ENCODE measurements around the gene TMEM219. TPM values are rescaled to one million over a fixed set of nuclear protein-coding genes. Genes with fewer than 3 reads are reported as not detected.
"Not testable (repeated sequence)": the region's sequence is repeated elsewhere in the genome, so short reads cannot be mapped to it uniquely, and the experiment has no call there.

Gene TMEM219
- total and polyA plus RNA-seq, 2 donors from 2014 or later = 127 to 288 TPM

DNA sequence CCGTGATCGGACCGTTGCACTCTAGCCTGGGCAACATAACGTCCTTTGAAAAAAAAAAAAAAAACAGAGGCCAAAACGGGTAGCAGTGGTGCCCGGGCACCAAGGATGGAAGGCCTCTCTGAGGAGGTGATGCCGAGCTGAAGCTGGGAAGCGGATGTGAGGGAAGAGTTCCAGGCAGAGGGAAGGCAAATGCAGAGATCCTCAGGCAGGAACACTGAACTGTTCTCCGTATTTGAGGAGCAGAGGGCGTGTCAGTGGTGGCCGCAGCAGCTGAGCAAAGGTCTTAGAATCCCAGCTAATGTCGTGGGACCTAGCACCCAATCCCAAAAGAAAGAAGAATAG, 35.2 kb upstream of the TMEM219 start:
- no peaks in the 10 kb centered on the region for H3K9me3 ChIP-seq (ENCODE audit: control insufficient read depth in 2 of 3, insufficient read depth in 1 of 3, low read length in 3 of 3)
- H3K4me1 ChIP-seq (ENCODE audit: control insufficient read depth in 2 of 3, insufficient read depth in 2 of 3, low read depth in 1 of 3, low read length in 3 of 3) = peaks cover 4 to 14% (median 6%) of the 10 kb centered on the region in 3 donors
- DNase-seq (peak in 2 of 5 donors; percentile 47 to 61), FAIRE-seq (no peak)
- H3K4me3 ChIP-seq (ENCODE audit: low read length in 3 of 3) = peak overlapping the region; percentile 68 to 82 (median 78)
- TF ChIP-seq, protein P1, sequence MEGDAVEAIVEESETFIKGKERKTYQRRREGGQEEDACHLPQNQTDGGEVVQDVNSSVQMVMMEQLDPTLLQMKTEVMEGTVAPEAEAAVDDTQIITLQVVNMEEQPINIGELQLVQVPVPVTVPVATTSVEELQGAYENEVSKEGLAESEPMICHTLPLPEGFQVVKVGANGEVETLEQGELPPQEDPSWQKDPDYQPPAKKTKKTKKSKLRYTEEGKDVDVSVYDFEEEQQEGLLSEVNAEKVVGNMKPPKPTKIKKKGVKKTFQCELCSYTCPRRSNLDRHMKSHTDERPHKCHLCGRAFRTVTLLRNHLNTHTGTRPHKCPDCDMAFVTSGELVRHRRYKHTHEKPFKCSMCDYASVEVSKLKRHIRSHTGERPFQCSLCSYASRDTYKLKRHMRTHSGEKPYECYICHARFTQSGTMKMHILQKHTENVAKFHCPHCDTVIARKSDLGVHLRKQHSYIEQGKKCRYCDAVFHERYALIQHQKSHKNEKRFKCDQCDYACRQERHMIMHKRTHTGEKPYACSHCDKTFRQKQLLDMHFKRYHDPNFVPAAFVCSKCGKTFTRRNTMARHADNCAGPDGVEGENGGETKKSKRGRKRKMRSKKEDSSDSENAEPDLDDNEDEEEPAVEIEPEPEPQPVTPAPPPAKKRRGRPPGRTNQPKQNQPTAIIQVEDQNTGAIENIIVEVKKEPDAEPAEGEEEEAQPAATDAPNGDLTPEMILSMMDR (IDR thresholded peaks at IDR 0.05; ENCODE audit: borderline replicate concordance, extremely low read depth, insufficient read depth) = no peak
- peaks cover 0 to 3% (median 0%) of the 10 kb centered on the region in 3 donors for H3K36me3 ChIP-seq (ENCODE audit: control insufficient read depth in 2 of 3, insufficient read depth in 3 of 3, low read length in 3 of 3)
- intact Hi-C loops (cut with DNase I) = no loop called here
- H3K27me3 ChIP-seq (ENCODE audit: control insufficient read depth, insufficient read depth, low read length) = no peaks in the 10 kb centered on the region
- H3K27ac ChIP-seq (ENCODE audit: low read depth in 2 of 2, low read length in 2 of 2) = peak overlapping the region; percentile 64 to 84
- H3K9ac ChIP-seq (ENCODE audit: low read length in 3 of 3) = peak overlapping the region; percentile 63 to 86 (median 68)

DNA sequence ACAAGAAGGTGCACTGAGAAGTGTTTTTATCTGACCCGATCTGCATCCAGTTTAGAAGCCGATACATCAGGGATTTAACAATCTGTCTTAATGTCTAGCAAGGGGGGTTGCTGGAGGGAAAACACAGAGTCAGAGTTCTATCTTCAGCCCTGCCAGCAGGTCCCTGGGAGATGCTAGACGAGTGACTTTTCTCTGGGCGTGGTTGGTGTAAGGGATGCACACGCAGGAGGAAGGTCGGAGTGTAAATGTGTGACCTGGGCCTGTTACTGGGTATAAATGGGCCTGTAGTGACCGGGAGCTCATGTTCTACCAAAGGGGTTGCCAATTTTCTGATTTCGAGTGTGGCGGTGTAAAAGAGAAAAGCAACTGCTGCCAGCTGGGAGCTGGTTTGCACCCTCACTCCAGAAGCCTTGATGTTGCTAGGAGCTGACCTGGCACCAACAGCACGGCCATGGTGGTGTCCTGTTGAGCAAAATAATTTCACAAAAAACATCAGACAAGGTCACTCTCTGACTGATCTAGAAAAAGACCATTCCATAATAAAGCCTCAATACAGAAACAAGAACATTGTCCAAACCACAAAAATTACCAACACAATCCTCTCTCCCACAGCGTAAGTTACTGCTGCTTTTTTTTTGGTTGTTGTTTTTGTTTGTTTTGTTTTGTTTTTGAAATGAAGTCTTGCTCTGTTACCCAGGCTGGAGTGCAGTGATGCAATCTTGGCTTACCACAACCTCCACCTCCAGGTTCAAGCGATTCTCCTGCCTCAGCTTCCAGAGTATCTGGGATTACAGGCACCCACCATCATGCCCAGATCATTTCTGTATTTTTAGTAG, 34.6 kb upstream of the TMEM219 start:
- peak overlapping the region in 1 of 2 donors; percentile 64 for H3K27ac ChIP-seq (ENCODE audit: low read depth in 2 of 2, low read length in 2 of 2)

GRCh38 chr16:29931750-29932149, 30.1 kb upstream of the TMEM219 start:
- H3K4me1 ChIP-seq (ENCODE audit: control insufficient read depth in 2 of 3, insufficient read depth in 2 of 3, low read depth in 1 of 3, low read length in 3 of 3); intact Hi-C loops (cut with DNase I); H3K9me3 ChIP-seq (ENCODE audit: control insufficient read depth in 2 of 3, insufficient read depth in 1 of 3, low read length in 3 of 3); H3K27me3 ChIP-seq (ENCODE audit: control insufficient read depth, insufficient read depth, low read length); FAIRE-seq; DNase-seq; H3K4me3 ChIP-seq (ENCODE audit: low read length in 3 of 3); H3K27ac ChIP-seq (ENCODE audit: low read depth in 2 of 2, low read length in 2 of 2); H3K36me3 ChIP-seq (ENCODE audit: control insufficient read depth in 2 of 3, insufficient read depth in 3 of 3, low read length in 3 of 3); H3K9ac ChIP-seq (ENCODE audit: low read length in 3 of 3): not testable (repeated sequence)

More for the DNA sequence above, 34.6 kb upstream of the TMEM219 start:
- TF ChIP-seq, protein P1 (IDR thresholded peaks at IDR 0.05; ENCODE audit: borderline replicate concordance, extremely low read depth, insufficient read depth) = no peak
- Histone ChIP-seq H3K36me3 (ENCODE audit: control insufficient read depth in 2 of 3, insufficient read depth in 3 of 3, low read length in 3 of 3) (peaks cover 0 to 3% (median 0%) of the 10 kb centered on the region in 3 donors), H3K4me1 (ENCODE audit: control insufficient read depth in 2 of 3, insufficient read depth in 2 of 3, low read depth in 1 of 3, low read length in 3 of 3) (peaks cover 4 to 14% (median 6%) of the 10 kb centered on the region in 3 donors), H3K4me3 (ENCODE audit: low read length in 3 of 3) (peak overlapping the region; percentile 68 to 82 (median 78)), H3K27me3 (ENCODE audit: control insufficient read depth, insufficient read depth, low read length) (no peaks in the 10 kb centered on the region), H3K9me3 (ENCODE audit: control insufficient read depth in 2 of 3, insufficient read depth in 1 of 3, low read length in 3 of 3) (no peaks in the 10 kb centered on the region), H3K9ac (ENCODE audit: low read length in 3 of 3) (peak overlapping the region; percentile 63 to 86 (median 68))
- intact Hi-C loops (cut with DNase I) = no loop called here
- DNase-seq (no peak), FAIRE-seq (no peak)

- H3K27ac ChIP-seq (ENCODE audit: low read depth in 2 of 2, low read length in 2 of 2) = no peak overlapping the region
- TF ChIP-seq, protein P1 (IDR thresholded peaks at IDR 0.05; ENCODE audit: borderline replicate concordance, extremely low read depth, insufficient read depth) = no peak
- no peak for FAIRE-seq
These were observed 21.2 kb upstream of the TMEM219 start for GRCh38 chr16:29940656-29941055.

More at GRCh38 chr16:29940656-29941055, 21.2 kb upstream of the TMEM219 start:
- Histone ChIP-seq H3K36me3 (ENCODE audit: control insufficient read depth in 2 of 3, insufficient read depth in 3 of 3, low read length in 3 of 3) (no peaks in the 10 kb centered on the region), H3K27me3 (ENCODE audit: control insufficient read depth, insufficient read depth, low read length) (no peaks in the 10 kb centered on the region), H3K9me3 (ENCODE audit: control insufficient read depth in 2 of 3, insufficient read depth in 1 of 3, low read length in 3 of 3) (no peaks in the 10 kb centered on the region), H3K9ac (ENCODE audit: low read length in 3 of 3) (no peak overlapping the region), H3K4me1 (ENCODE audit: control insufficient read depth in 2 of 3, insufficient read depth in 2 of 3, low read depth in 1 of 3, low read length in 3 of 3) (peaks cover 0 to 6% (median 3%) of the 10 kb centered on the region in 3 donors), H3K4me3 (ENCODE audit: low read length in 3 of 3) (no peak overlapping the region)
- DNase-seq = peak in 1 of 5 donors; percentile 19
- intact Hi-C loops (cut with DNase I) = no loop called here

Data from kidney (tissue), 14 donors.